Myocyte (in vitro differentiated cells): ENCODE data around the gene SEZ6. TPM values are rescaled to one million over a fixed set of nuclear protein-coding genes. Genes with fewer than 3 reads are reported as not detected.

ENCODE experiments used
- DNase-seq: peaks from one replicate; pipeline ENCODE4 v3.0.0-alpha.2; 2012; ENCODE audit warnings: low read depth
- total RNA-seq: library from RNA; depleted of rRNA; stranded (reverse); fragments of >200 nt; gene quantifications from 2 replicates; pipeline ENCODE4 v1.2.3, GENCODE V29; 2014

SEZ6 gene
- total RNA-seq, 1 donor from 2014 or later, result 0.16 TPM

- no peak for DNase-seq
Measured at GRCh38 chr17:28956861-28957260, 49.0 kb downstream of the SEZ6 start.

DNA sequence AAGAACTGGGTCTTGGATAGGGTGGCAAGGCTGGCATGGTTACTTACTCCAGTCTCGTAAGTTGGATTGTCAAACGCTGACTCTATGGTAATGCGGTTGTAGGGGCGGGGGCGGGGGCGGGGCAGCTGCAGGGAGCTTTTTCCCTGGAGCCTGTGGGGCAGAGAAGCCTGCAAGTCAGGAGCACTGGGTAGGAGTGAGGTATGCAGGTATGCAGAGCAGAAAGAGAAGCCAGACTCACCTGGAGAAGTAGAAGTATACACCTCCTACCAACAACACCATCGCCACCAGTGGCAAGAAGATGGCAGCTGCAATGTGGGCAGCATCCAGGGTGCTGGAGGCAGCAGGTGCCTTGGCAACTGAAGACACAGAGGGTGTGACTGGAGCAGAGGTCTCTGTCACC lies 49.7 kb downstream of the SEZ6 start:
- DNase-seq, result no peak

DNA sequence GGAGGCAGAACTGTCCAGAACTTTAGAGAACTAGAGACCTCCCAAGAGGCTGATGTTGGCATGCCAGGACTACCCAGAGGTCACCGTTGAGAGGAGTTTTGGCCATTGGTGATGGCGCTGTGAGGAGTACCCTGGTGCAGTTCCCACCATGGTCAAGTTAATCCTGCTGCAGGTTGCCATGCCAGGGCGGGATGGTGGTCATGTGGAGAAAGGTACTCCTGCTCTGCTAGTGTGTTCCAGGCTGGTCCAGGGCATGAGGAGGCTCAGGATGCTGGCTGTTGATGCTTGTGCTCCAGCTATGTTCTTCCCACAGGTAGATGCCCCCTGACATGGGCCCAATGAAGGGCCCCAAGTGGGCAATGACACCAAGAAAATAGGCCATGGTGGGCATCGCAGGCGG lies 50.4 kb downstream of the SEZ6 start:
- no peak for DNase-seq

GRCh38 chr17:28954886-28955285 lies 50.9 kb downstream of the SEZ6 start:
- DNase-seq, result peak; percentile 53

- peak; percentile 51 for DNase-seq
Measured at GRCh38 chr17:28953444-28954118, 52.3 kb downstream of the SEZ6 start.

DNA sequence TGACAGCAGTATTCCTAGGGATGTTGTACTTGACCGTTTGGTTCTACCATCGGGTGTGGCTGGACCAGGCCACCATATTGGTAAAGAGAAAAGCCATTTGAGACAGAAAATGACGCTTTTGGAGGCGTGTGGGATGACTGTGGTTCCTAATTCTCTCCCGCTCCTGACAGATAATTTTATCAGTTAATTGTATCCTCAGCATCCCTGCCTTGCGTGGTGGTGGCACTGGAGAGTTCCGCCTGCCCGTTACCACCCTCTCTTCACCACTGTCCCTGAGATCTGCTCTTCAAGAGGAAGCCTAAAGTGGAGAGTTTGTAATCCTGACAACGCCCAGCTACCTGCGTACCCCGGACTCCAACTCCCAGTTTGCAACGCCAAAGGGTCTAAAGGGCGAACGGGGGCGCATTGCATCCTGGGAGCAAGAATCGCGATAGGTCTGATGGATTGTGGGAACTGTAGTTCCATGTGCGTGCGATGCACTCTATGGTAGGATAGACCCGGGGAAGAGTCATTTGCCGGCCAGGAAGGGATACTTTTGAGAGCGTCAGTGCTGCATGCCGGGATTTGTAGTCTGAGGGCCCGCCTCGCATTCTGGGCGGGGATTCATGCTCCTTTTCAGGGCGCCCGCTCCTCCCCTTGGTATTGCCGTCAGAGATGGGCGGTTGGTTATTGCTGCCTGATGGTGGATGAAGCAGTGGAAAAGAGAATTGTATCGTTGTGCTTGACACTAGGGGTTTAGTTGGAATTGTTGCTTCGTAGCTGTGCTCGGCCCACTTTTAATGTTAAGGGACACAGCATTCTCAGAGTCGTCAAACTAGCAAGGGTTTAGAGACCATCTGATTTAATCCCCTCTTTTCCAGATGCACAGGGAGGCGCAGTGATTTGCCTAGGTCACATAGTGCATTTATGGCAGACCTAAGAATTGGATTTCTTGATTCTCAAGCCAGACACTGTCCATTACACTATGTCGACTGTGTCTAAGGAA lies 53.5 kb downstream of the SEZ6 start:
- DNase-seq, result peak; percentile 100

- DNase-seq, result peak; percentile 100
Measured at GRCh38 chr17:28951428-28951990, 54.3 kb downstream of the SEZ6 start, which contains the start of gene PHF12. PHF12 (minus strand) TSS chr17:28951518; CDS start chr17:28950960, 558 bp downstream.

DNA sequence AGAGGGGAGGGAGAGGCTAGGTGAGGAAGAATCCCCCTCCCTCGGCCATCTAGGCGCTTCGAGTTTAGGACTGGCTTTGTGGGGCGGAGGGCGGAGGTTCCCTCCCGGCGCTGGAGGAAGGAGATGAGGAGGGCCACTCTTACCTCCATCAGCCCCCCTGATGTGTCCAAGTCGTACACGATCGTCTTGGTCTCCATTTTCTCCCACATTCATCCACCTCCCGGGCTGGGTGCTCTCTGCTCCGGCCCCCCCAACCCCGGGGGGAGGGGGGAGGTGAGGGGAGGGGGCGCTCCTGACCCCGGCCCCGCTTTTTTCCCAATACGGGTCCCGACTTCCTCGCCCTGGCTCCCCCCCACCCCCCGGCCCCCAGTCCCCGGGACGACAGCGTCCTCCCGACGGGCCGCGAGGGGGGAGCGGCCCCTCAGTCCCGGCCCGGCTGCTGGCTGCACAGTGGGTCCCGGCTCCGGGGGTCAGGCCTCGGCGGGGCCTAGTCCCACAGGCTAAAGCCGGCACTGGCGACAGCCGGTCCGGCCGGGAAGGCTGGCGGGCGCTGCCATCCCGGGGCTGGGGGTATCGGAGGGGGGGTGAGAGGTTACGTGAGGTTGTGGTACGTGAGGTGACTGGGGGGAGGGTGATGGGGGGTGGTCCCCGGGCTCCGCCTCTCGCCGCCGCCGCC lies 54.9 kb downstream of the SEZ6 start:
- DNase-seq, result no peak

GRCh38 chr17:28950017-28950751 lies 55.6 kb downstream of the SEZ6 start:
- DNase-seq, result peak; percentile 56

DNA sequence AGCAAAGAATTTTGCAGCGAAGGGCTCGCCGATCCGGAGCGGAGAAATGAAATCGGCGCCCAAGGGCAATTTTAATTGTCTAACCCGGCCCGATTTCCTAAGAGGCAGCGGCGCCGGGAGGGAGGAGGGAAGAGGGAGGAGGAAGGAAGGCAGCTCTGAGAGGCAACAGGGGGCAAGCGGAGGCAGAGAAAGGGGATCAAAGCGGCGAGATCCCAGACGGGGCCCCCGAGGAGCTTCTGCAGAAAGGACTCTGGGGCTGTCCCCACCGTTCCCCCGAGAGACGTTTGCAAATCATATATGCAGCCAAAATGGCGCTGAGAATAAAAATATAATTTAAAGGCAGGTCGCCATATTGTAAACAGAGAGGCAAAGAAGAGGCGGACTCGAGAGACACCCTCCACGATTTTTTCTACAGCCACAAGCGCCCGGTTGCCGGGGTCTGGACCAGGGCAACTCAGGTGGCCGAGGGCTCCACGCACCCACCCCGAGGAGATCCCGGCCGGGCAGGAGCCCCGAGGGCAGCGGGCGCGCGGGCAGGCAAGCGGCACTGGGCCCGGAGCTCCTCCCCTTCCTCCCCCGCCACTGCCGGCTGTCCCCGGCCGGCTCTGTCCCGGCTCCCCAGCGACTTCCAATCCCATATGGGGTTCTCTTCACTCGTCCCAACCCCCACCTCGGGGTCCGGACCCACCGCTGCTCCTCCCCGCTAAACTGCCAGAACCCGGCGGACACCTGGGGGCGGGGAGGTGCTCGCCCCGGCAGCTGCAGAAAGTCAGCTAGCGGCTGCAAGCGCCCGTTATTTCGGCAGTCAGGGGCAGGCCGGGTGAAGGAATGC lies 56.4 kb downstream of the SEZ6 start:
- DNase-seq, result peak; percentile 61

DNA sequence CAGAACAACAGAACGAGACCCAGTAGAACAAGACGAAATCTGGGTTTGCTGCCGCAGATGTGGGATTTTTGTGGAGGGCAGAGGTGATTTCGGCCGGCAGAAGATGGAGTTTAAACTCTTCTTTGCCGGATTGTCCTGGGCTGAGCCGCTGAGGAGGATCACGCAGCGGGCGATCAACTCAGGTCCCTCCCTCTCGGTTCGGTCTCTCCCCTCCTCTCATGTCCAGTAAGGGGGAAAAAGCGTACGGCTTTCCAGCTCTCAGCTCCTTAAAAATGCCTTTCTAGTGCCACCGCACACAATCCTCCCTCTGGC lies 57.0 kb downstream of the SEZ6 start:
- no peak for DNase-seq

DNA sequence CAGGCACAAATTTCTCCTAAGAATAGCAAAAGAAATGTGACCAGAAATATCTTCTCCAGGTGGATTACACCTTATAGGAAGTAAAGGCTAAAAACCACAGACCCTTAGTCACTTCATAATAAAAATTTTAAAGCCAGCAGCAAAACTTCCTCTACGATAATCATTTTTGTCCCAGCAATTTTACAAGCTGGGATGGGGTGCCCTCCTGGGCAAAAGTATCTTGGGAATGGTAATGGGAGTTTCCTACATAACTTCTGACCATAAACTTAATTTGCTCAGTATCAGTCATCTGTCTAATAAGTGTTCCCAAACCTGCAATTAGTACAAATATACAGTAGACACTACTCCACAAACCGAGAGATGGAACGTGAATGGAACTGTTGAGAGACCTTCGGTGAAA lies 57.5 kb downstream of the SEZ6 start:
- DNase-seq, result no peak

GRCh38 chr17:28947639-28948038 lies 58.2 kb downstream of the SEZ6 start:
- no peak for DNase-seq

DNA sequence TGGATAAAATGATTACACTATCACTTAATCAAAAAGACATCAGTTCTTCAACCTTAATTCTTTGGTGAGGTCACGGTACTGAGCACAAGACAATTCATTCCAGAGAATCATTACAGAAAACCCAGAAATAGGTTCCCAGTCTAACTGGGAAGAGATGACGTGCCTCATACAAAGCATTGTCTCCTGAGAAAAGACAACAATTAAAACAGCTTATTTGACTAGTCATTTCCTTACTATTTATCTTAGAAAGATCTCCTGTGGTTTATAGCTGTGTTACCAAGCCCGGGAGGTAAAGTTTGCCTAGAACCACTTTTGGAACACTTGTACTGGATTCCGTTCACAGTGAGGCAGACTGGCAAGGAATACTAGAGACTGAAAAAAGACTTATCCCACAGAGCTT lies 59.6 kb downstream of the SEZ6 start:
- no peak for DNase-seq

DNA sequence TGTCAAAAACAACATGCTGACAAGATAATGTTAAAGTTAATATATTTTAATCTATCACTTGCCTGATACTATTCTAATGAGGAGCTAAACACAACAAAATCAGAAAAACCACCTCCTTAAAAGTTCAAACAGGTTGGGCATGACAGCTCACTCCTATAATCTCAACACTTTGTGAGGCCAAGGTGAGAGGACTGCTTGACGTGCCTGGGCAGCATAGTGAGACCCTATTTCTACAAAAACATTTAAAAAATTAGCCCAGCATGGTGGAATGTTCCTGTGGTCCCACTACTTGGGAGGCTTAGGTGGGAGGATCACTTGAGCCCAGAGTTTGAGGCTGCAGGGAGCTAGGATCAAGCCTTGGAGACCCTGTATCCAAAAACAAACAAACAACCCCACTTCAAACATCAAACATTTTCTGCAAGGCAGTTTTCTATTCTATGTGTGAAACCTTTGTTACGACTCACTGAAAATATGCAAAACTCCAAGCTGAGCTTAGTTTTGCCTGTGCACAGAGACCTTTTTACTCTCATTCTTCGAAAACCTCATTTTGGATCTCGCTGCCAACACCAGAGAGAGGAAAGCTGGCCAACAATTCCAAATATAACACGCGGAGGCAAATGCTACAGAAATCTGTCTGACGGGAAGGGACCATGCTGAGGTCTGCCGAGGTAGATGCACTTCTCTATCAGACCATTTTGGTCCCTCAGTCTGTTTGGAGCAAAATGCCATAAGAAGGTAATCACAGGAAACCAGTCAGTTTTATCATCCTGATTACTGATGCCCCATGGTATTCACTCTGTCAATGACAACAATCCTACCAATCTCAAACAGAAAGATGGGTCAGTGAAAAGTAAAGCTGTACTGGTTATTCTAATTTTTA lies 60.7 kb downstream of the SEZ6 start:
- no peak for DNase-seq

DNA sequence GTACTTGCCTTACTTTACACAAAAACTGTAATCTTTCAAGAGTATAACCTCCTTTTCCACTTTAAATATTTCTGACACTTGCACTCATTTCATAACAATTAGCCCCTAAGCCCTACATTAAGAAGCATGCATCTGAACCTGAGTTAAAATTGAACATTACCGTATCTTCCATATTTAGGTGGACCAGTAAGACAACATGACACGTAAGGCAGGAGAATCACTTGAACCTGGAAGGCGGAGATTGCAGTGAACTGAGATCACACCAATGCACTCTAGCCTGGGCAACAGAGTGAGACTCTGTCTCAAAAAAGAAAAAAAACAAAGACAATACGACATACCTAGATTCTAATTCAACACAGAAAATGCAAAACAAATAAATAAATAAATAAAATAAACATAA lies 61.5 kb downstream of the SEZ6 start:
- no peak for DNase-seq

DNA sequence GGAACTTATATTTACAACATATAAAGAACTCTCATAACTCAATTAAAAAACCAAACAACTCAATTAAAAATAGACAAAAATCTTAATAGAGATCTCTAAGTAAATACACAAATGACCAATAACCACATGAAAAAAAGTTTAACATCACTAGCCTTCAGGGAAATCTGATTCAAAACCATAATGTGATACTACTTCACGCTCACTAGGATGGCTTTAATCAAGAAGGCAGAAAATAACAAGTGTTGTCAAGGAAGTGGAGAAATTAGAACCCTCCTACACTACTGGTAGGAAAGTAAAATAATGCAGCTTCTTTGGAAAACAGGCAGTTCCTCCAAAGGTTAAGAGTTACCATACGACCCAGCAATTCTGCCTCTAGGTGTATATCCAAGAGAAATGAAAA lies 62.9 kb downstream of the SEZ6 start:
- DNase-seq, result no peak

GRCh38 chr17:28941251-28941650 lies 64.6 kb downstream of the SEZ6 start:
- no peak for DNase-seq

- DNase-seq, result no peak
Measured at GRCh38 chr17:28940675-28941074, 65.2 kb downstream of the SEZ6 start.
